Measurements from ENCODE around the gene FAM177A1.

GRCh38 chr14:35079742-35080141, 33.7 kb downstream of the FAM177A1 start:
- no peak for TF ChIP-seq CTCF (conservative IDR thresholded peaks at IDR 0.05)
- TF ChIP-seq EZH2 (IDR thresholded peaks at IDR 0.05; ENCODE audit: low read depth): no peak

Measured in PC-9 (cell line).